HEK293T (cell line): Measurements from ENCODE around the gene PPP2R5C.

Experiments used
- CTCF ChIA-PET: fragments of 350-600 bp; formaldehyde crosslinking; extraction: SDS; loops from one replicate; lab custom pipeline; 2021; ENCODE audit warnings: antibody characterized with exemption, inconsistent platforms; lab: Yijun Ruan, JAX
- POLR2A ChIA-PET: fragments of 350-600 bp; formaldehyde crosslinking; extraction: SDS; loops from one replicate; lab custom pipeline; 2020; ENCODE audit warnings: antibody characterized with exemption, inconsistent platforms; lab: Yijun Ruan, JAX
- DNase-seq: peaks from one replicate; pipeline ENCODE4 v3.0.0; 2012; ENCODE audit warnings: mixed read lengths; ENCODE audit errors: extremely low spot score
- ARNT ChIP-seq: fragments of 450-650 bp; IDR thresholded peaks from 2 replicates; pipeline ENCODE4 v1.6.1; 2017; ENCODE audit warnings: mild to moderate bottlenecking
- BHLHE40 ChIP-seq: fragments of 450-650 bp; IDR thresholded peaks from 2 replicates; pipeline ENCODE4 v1.6.1; 2016; ENCODE audit warnings: mild to moderate bottlenecking, moderate library complexity, borderline replicate concordance
- CTBP1 ChIP-seq: fragments of 450-650 bp; IDR thresholded peaks from 2 replicates; pipeline ENCODE4 v1.6.1; 2016; ENCODE audit warnings: borderline replicate concordance
- ELF4 ChIP-seq: fragments of 450-650 bp; IDR thresholded peaks from 2 replicates; pipeline ENCODE4 v1.6.1; 2017; ENCODE audit warnings: antibody characterized with exemption
- FOXA1 ChIP-seq: fragments of 450-650 bp; IDR thresholded peaks from 2 replicates; pipeline ENCODE4 v1.6.1; 2016; ENCODE audit warnings: mild to moderate bottlenecking
- FOXK2 ChIP-seq: fragments of 450-650 bp; IDR thresholded peaks from 2 replicates; pipeline ENCODE4 v1.6.1; 2016; ENCODE audit warnings: mild to moderate bottlenecking
- FOXM1 ChIP-seq: fragments of 450-650 bp; IDR thresholded peaks from 2 replicates; pipeline ENCODE4 v1.6.1; 2017; ENCODE audit warnings: mild to moderate bottlenecking, borderline replicate concordance
- HDGF ChIP-seq: fragments of 450-650 bp; IDR thresholded peaks from 2 replicates; pipeline ENCODE4 v1.6.1; 2017; ENCODE audit warnings: antibody characterized with exemption, borderline replicate concordance
- L3MBTL2 ChIP-seq: fragments of 450-650 bp; conservative IDR thresholded peaks from 2 replicates; pipeline ENCODE4 v1.6.1; 2016; ENCODE audit warnings: mild to moderate bottlenecking
- LEF1 ChIP-seq: fragments of 450-650 bp; IDR thresholded peaks from 2 replicates; pipeline ENCODE4 v1.6.1; 2017; ENCODE audit warnings: mild to moderate bottlenecking, borderline replicate concordance
- NFRKB ChIP-seq: fragments of 450-650 bp; IDR thresholded peaks from 2 replicates; pipeline ENCODE4 v1.6.1; 2016; ENCODE audit warnings: mild to moderate bottlenecking, moderate library complexity
- PKNOX1 ChIP-seq: fragments of 450-650 bp; IDR thresholded peaks from 2 replicates; pipeline ENCODE4 v1.6.1; 2016
- SP1 ChIP-seq: fragments of 450-650 bp; IDR thresholded peaks from 2 replicates; pipeline ENCODE4 v1.6.1; 2017
- SUZ12 ChIP-seq: fragments of 450-650 bp; IDR thresholded peaks from 2 replicates; pipeline ENCODE4 v1.6.1; 2016; ENCODE audit warnings: mild to moderate bottlenecking
- TARDBP ChIP-seq: fragments of 450-650 bp; IDR thresholded peaks from 2 replicates; pipeline ENCODE4 v1.6.1; 2016
- ZNF384 ChIP-seq: fragments of 450-650 bp; IDR thresholded peaks from 2 replicates; pipeline ENCODE4 v1.6.1; 2016

Gene PPP2R5C

DNA sequence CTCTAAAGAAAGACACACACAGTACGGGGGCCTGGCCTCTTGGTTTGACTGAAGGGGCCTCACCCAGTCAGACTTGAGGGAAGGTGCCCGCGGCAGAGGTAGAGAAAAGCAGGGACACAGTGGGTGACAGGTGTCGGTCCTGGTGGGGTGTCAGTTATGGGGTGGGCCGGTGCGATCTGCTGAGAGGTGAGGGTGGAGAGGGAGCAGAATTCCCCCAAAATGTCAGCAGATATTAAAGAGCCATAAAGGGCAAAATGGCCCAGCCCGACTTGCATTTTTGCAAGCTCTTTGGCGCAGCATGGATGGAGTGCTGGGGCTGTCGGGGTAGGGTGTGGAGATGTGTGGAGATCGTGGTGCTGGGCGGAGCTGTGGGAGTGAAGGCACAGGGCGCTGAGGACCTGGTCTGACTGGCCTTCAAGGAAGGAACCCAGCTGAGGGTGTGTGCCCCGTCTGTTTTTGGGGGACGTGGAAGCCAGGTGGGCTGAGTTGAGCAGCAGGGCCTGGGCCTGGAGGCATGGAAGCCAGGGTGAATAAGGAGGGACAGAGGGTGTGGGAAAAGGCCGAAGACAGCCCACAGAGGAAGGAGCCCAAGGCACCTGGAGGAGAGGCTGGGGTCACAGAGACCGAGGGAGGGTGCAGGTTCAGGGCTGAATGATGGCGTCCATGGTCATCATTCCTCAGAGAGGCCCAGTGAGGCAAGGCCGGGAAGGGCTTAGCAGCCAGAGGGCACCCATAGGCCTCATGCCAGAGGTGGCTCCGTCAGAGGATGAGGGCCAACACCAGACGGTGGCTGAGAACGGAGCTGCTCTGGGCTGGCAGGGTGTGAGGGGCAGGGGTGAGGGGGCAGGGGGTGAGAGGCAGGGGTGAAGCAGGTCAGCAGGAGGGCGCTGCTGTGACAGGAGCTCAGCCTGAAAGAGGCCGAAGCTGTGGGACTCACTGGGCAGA is 154.6 kb downstream of the PPP2R5C start:
- ChIA-PET CTCF (no interaction called here), POLR2A (no interaction called here)
- no peak for DNase-seq
- TF ChIP-seq L3MBTL2 = no peak
- no peak for TF ChIP-seq LEF1
- no peak for TF ChIP-seq CTBP1
- TF ChIP-seq SUZ12 = no peak
- no peak for TF ChIP-seq ZNF384
- TF ChIP-seq SP1 = no peak
- TF ChIP-seq PKNOX1 = no peak
- TF ChIP-seq ARNT = no peak
- TF ChIP-seq FOXK2 = no peak
- TF ChIP-seq BHLHE40 = no peak
- no peak for TF ChIP-seq ELF4
- no peak for TF ChIP-seq TARDBP
- no peak for TF ChIP-seq HDGF
- TF ChIP-seq NFRKB = no peak
- no peak for TF ChIP-seq FOXA1
- no peak for TF ChIP-seq FOXM1

DNA sequence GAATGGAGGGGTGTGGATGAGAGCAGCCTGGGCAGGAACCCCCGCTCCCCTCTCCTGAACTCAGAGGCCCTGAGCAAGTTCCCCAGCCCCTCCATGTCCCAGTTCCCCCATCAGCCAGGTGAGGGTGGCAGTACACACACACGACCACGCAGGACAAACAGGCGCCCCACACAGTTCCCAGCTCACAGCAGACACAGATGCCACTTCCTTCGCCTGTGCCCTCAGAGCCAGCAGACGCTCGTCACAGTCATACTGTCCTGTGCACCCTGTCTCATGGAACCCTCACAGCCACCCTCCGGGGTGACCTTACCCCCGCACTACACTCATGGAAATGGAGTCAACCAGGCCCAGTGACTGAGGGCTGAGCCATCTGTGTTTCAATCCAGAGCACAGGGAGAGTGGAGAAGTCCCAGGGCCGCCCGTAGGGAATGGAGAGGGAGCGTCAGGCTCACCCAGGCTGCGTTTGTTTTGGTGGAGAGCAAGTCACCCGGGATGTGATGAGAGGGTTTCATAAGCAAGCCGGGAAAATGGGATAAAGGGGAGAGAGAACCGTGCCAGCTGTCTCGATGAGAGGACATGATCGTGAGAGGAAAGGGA is 155.4 kb downstream of the PPP2R5C start:
- CTCF ChIA-PET = no interaction called here
- DNase-seq = no peak
- no peak for TF ChIP-seq SP1
- TF ChIP-seq NFRKB = no peak
- no peak for TF ChIP-seq TARDBP
- no peak for TF ChIP-seq ELF4
- no peak for TF ChIP-seq L3MBTL2
- TF ChIP-seq CTBP1 = no peak
- no peak for TF ChIP-seq PKNOX1
- TF ChIP-seq ZNF384 = no peak
- no peak for TF ChIP-seq FOXA1
- no peak for TF ChIP-seq LEF1
- TF ChIP-seq BHLHE40 = no peak
- TF ChIP-seq ARNT = no peak
- no peak for TF ChIP-seq SUZ12
- no peak for TF ChIP-seq FOXK2
- no peak for TF ChIP-seq HDGF
- no peak for TF ChIP-seq FOXM1
- POLR2A ChIA-PET = no interaction called here

DNA sequence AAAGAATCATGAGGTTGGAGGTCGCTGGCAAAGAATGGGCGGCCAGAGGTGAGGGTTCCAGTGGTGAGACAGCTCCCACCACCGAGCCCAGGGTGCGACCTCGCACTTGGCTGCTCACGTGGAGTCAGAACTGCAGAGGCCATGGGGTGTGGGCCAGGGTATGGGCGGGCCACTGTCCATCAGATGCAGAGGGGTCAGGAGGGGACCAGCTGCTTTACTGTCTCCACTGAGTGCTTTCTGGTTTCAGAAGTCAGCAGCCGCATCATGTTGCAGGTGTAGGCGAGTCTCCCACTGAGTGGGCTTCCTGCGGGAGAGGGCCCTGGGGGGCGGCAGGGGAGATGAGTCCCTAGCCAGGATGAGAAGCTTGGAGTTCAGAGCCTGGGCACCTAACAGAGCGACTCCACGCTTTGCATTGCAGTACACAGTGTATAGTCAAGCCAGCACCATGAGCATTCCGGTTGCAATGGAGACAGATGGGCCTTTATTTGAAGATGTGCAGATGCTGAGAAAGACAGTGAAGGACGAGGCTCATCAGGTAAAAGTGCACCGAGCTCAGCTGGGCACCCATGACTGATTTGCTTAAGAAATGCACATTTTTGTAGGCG is 156.0 kb downstream of the PPP2R5C start:
- ChIA-PET POLR2A (no interaction called here), CTCF (no interaction called here)
- DNase-seq = no peak
- TF ChIP-seq PKNOX1 = no peak
- TF ChIP-seq FOXK2 = no peak
- no peak for TF ChIP-seq CTBP1
- TF ChIP-seq L3MBTL2 = no peak
- no peak for TF ChIP-seq ARNT
- no peak for TF ChIP-seq FOXA1
- no peak for TF ChIP-seq SP1
- no peak for TF ChIP-seq BHLHE40
- no peak for TF ChIP-seq TARDBP
- TF ChIP-seq FOXM1 = no peak
- no peak for TF ChIP-seq SUZ12
- no peak for TF ChIP-seq ZNF384
- TF ChIP-seq LEF1 = no peak
- no peak for TF ChIP-seq HDGF
- no peak for TF ChIP-seq NFRKB
- TF ChIP-seq ELF4 = no peak

DNA sequence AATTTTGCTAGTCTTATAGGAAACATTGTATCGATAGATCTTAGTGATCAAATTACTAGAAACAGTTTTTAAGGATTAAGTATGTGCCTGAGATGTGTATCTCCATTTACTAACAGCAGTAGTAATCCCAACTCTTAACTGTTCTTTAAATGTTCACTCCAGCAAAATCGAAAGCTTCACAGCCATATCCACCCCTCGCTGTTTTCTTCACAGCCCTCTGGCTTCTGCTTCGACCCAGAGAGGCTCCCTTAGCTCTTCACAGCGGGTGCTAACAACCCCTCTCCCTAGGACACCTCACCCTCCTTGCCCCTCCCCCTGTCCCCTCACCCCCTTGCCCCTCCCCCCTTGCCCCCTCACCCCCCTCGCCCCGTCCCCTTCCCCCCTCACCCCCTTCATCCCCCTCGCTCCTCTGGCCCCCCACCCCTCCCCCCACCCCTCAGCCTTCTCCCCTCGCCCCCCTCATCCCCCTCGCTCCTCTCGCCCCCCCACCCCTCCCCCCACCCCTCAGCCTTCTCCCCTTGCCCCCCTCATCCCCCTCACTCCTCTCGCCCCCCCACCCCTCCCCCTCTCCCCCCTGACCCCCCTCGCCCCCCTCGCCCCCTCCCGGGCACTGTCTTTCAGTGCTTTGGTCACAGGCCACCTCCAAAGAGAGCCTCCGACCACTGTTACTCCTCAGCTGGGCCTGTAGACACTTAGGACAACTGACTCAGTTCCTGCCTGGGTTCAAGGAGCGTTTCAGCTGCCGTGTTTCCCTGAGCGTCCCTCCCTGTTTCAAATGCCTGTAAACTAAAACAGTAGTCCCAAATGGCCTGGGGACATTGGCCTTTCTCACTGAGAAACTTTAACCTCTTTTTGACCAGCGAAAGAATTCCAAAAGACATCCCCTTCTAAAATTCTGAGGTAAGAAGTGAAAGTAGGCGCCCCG is 156.8 kb downstream of the PPP2R5C start:
- POLR2A ChIA-PET = no interaction called here
- no peak for DNase-seq
- CTCF ChIA-PET = no interaction called here
- TF ChIP-seq ZNF384 = no peak
- no peak for TF ChIP-seq CTBP1
- no peak for TF ChIP-seq NFRKB
- no peak for TF ChIP-seq HDGF
- no peak for TF ChIP-seq PKNOX1
- TF ChIP-seq ELF4 = no peak
- no peak for TF ChIP-seq BHLHE40
- no peak for TF ChIP-seq SUZ12
